ENCODE results near the gene F3. TPM values are rescaled to one million over a fixed set of nuclear protein-coding genes. Genes with fewer than 3 reads are reported as not detected.

F3 gene
- total and polyA plus RNA-seq, 9 of the 15 experiments (the other 6 are each of a cell fraction or from before 2014, with no cell fraction given), result 0.24 to 0.28 TPM; not detected in 7

GRCh38 chr1:94555091-94555490, 13.5 kb upstream of the F3 start (continued):
- no peak for TF ChIP-seq ZHX1 (conservative IDR thresholded peaks at IDR 0.05; ENCODE audit: low read length)
- TF ChIP-seq RBM17 (IDR thresholded peaks at IDR 0.05; ENCODE audit: borderline replicate concordance, low read depth, low read length), result no peak
- no peak for TF ChIP-seq GTF2F1 (IDR thresholded peaks at IDR 0.05; ENCODE audit: low read depth, low read length)
- TF ChIP-seq BCOR (IDR thresholded peaks at IDR 0.05), result no peak
- TF ChIP-seq CREB5 (CRISPR knock-in tag; IDR thresholded peaks at IDR 0.05), result no peak
- TF ChIP-seq ZFX (CRISPR knock-in tag; IDR thresholded peaks at IDR 0.05), result no peak
- TF ChIP-seq SIX5 (IDR thresholded peaks at IDR 0.05; ENCODE audit: borderline replicate concordance in 1 of 2, insufficient read depth in 1 of 2, low read depth in 1 of 2, low read length in 2 of 2), result no peak
- TF ChIP-seq POLR2AphosphoS2 (IDR thresholded peaks at IDR 0.05; ENCODE audit: low read length), result no peak

All from K562 (cell line).